NCI-H1436 treated with DMSO at 0.1 percent for 48 hours (cell line): ENCODE results near the gene FKBP6.
"Not testable (repeated sequence)": the region's sequence is repeated elsewhere in the genome, so short reads cannot be mapped to it uniquely, and the experiment has no call there.

Source experiments
- DNase-seq: peaks from one replicate; lab custom pipeline; 2025; lab: John Stamatoyannopoulos, UW

The FKBP6 gene

GRCh38 chr7:73327922-73328321 is at the start of gene FKBP6, which contains the start of gene TRIM50:
FKBP6 (plus strand) TSS chr7:73328161; CDS start chr7:73328429, 268 bp downstream.
TRIM50 (minus strand) TSS chr7:73328082; CDS start chr7:73324787, 3,295 bp downstream.
- not testable (repeated sequence) for DNase-seq

- DNase-seq: not testable (repeated sequence)
Measured at GRCh38 chr7:73297235-73297634, 30.7 kb upstream of the FKBP6 start.

DNA sequence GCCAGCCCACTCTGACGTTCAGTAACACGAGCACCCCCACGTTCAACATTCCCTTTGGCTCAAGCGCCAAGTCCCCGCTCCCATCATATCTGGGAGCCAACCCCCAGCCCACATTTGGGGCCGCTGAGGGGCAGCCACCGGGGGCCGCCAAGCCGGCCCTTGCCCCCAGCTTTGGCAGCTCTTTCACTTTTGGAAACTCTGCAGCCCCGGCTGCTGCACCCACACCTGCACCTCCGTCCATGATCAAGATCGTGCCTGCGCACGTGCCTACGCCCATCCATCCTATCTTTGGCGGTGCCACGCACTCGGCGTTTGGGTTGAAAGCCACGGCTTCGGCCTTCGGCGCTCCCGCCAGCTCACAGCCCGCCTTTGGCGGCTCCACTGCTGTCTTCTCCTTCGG is 30.3 kb upstream of the FKBP6 start:
- DNase-seq: not testable (repeated sequence)

GRCh38 chr7:73299812-73300211 is 28.1 kb upstream of the FKBP6 start:
- not testable (repeated sequence) for DNase-seq

- not testable (repeated sequence) for DNase-seq
Measured at GRCh38 chr7:73301108-73301507, 26.9 kb upstream of the FKBP6 start.

- not testable (repeated sequence) for DNase-seq
Measured at GRCh38 chr7:73302846-73303245, 25.1 kb upstream of the FKBP6 start.

- DNase-seq: no peak
Measured at GRCh38 chr7:73303546-73303945, 24.4 kb upstream of the FKBP6 start.

- DNase-seq: no peak
Measured at GRCh38 chr7:73304071-73304470, 23.9 kb upstream of the FKBP6 start.

- not testable (repeated sequence) for DNase-seq
Measured at GRCh38 chr7:73304612-73305387, 23.2 kb upstream of the FKBP6 start.

- DNase-seq: no peak
Measured at GRCh38 chr7:73307436-73307835, 20.5 kb upstream of the FKBP6 start.

DNA sequence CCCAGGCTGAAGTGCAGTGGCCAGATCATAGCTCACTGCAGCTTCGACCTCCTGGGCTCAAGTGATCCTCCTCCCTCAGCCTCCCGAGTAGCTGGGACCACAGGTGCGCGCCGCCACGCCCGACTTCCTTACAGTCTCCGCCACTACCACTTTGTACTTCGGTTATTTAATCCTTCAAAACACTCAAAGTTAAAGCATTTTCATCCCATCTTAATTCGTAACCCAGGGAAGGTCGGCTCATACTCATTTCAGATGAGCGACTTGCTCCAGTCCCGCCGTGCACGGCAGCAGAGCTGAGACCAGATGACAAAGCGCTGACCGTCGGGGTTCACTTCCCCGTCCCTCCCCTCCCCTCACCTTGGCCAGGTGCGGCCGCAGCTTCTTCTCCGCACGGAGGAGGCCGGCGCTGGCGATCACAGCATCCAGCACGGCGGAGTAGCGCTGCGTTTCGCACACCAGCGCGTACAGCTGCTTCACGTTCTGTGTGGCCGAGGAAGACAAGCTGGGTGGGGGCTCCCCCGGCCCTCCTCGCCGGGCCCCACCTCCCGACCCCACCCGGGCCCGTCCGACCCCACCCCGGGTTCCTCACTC is 19.8 kb upstream of the FKBP6 start:
- no peak for DNase-seq

- peak; percentile 3 for DNase-seq
Measured at GRCh38 chr7:73308665-73309214, 19.2 kb upstream of the FKBP6 start, which contains the start of gene NSUN5. NSUN5 (minus strand) TSS chr7:73308826; CDS start chr7:73308790, 36 bp downstream.

- DNase-seq: not testable (repeated sequence)
Measured at GRCh38 chr7:73311421-73311820, 16.5 kb upstream of the FKBP6 start.

GRCh38 chr7:73312831-73313520 is 15.0 kb upstream of the FKBP6 start:
- no peak for DNase-seq

- no peak for DNase-seq
Measured at GRCh38 chr7:73313521-73313906, 14.4 kb upstream of the FKBP6 start.

DNA sequence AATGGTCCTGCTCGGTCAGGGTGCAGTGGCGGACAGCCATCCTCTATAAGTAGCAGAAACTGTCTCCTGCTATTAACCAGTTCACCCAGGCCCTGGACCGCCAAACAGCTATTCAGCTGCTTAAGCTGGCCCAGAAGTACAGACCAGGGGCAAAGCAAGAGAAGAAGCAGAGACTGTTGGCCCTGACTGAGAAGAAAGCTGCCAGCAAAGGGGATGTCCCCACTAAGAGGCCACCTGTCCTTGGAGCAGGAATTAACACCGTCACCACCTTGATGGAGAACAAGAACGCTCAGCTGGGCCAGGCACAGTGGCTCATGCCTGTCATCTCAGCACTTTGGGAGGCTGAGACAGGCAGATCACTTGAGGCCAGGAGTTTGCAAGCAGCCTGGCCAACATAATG is 13.7 kb upstream of the FKBP6 start:
- no peak for DNase-seq

- DNase-seq: no peak
Measured at GRCh38 chr7:73316521-73316920, 11.4 kb upstream of the FKBP6 start.

GRCh38 chr7:73318656-73319204 is 9.2 kb upstream of the FKBP6 start:
- not testable (repeated sequence) for DNase-seq

DNA sequence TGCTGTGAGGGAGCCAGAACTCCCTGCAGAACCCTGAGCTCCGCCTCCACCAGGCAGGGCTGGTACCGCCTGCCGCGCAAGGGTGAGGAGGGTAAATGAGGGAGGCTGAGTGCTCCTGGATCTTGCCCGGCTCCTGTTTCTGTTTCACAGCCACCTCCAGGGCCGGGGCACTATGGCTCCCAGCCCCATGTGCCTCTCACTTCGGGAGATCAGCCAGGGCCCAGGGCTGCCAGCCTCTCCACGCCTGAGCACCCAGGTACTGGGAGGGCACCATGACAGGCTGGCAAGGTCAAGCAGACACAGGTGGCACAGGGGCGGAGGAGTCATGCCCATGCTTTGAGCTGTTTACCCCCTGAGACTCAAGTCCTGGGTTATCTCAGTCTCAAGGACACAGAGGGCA is 8.4 kb upstream of the FKBP6 start:
- DNase-seq: not testable (repeated sequence)

DNA sequence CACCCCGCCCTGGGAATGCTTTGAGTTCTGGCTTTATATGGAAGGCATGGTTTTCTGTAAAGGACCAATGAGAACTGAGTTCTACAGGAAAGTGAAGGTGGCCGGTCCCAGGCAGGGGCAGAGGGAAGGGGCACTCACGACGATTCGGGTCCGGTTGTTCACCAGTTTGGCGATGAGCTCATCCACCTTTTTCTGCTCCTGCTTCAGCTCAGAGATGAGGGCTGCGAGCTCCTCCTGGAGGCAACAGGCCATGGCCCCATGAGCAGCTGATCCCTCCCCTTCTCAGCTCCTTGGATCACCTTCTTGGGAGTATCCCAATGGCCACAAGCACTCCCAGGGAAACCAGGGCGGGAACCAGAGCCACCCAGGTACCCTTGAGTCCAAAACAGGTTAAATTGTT is 8.0 kb upstream of the FKBP6 start:
- DNase-seq: not testable (repeated sequence)

DNA sequence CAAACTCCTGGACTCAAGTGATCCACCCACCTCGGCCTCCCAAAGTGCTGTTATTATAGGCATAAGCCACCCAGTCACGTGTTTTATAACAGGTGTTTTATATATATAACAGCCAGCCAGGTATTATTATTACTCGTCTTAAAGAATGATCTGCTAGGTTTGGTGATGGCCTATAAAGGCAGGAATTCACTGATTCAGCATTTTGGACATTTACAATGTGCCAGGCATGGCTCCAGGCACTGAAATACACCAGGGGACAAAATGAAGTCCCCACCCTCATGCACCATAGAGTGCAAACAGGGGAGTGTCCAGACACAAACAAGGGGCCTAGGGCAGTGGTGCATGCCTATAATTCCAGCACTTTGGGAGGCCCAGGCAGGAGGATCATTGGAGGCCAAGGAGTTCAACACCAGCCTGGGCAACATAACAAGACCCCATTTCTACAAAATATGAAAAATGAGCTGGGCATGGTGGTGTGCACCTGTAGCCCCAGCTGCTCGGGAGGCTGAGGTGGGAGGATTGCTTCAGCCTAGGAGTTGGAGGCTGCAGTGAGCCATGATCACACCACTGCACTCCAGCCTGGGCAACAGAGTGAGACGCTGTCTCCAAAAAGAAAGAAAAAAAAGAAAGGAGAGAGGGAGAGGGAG is 4.4 kb upstream of the FKBP6 start:
- DNase-seq: not testable (repeated sequence)
